ENCODE results near the gene GGPS1.
"Not testable (repeated sequence)": the region's sequence is repeated elsewhere in the genome, so short reads cannot be mapped to it uniquely, and the experiment has no call there.

The GGPS1 gene

GRCh38 chr1:235328271-235329138 is at the start of gene GGPS1:
Gene GGPS1 (plus strand): TSS chr1:235328570. CDS start chr1:235335265, 6,695 bp downstream.
- peak; percentile 100 for DNase-seq (ENCODE audit: low read depth in 2 of 2)

DNA sequence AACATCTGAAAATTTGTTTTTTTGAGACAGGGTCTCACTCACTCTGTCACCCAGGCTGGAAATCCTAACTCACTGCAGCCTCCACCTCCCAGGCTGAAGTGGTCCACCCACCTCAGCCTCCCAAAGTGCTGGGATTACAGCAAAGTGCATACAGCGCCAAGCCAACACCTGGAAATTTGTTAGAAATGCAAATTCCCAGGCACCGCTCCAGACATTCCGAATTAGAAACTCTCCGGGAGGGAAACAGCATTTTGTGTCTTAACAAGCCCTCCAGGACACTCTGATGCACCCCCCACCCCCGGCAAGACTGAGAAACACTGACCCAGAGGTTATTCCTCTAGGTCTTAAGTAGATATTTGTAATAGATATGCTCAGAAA is 49.5 kb upstream of the GGPS1 start:
- no peak for DNase-seq (ENCODE audit: low read depth in 2 of 2)

DNA sequence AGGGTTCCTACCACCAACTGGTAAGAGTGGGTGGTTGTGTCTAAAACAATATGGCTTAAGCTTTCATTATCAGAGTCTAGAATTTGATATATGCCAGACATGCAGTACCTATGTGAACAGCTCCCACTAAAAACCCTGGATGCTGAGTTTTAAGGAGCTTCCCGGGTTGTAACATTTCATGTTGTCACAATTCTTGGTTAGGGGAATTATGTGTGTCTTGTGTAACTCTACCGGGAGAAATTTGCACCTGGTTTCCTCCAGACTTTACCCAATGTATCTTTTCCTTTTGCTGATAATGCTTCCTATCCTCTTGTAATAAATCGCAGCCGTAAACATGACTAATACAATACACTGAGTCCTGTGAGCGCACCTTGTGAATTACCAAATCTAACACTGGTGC is 48.7 kb upstream of the GGPS1 start:
- no peak for DNase-seq (ENCODE audit: low read depth in 2 of 2)

DNA sequence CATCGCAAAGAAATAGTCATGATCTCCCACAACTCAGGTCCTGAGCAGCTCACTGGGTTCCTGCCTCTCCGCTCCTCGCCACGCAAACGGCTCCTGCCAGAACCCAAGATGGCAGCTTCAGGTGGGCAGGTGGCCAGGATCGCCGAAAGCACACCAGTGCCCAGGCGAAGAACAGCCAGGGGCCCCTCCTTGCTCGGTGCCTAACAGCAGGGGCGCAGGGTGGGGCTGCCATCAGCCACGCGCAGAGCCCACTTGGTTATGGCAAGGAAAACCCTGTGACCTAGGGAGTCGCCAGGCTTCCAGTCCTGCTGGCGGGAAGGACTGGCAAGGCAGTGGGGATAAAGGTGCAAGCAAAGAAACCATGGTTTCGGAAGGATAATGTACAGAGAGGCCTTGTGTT is 47.9 kb upstream of the GGPS1 start:
- no peak for DNase-seq (ENCODE audit: low read depth in 2 of 2)

DNA sequence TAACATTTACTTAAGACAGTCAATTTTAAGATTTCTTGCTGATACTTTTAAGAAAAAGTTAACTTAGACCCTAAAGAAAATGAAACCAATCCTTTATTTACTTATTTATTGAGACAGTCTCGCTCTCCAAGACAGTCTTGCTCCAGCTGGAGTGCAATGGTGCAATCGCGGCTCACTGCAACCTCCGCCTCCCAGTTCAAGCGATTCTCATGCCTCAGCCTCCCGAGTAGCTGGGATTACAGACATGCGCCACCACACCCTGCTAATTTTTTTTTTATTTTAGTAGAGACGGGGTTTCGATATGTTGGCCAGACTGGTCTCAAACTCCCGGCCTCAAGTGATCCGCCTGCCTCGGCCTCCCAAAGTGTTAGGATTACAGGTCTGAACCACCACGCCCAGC is 44.7 kb upstream of the GGPS1 start:
- DNase-seq (ENCODE audit: low read depth in 2 of 2) = not testable (repeated sequence)

GRCh38 chr1:235284231-235284769 is 44.1 kb upstream of the GGPS1 start:
- no peak for DNase-seq (ENCODE audit: low read depth in 2 of 2)

DNA sequence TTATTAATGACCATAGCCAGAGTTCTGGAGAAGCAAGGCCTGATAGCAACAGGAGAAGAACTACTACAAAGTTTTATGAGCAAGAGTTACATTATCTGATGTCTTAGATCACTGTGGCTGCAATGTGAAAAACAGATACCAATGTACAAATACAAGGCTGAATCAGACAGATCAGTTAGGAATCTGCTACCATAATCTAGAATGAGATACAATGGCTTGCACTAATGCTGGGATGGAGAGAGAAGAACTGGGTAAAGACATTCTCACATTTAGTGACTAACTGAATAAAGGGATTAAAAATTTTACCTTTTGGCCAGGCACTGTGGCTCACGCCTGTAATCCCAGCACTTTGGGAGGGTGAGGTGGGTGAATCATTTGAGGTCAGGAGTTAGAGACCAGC is 41.7 kb upstream of the GGPS1 start:
- no peak for DNase-seq (ENCODE audit: low read depth in 2 of 2)

GRCh38 chr1:235287208-235287882 is 41.0 kb upstream of the GGPS1 start:
- DNase-seq (ENCODE audit: low read depth in 2 of 2) = no peak

DNA sequence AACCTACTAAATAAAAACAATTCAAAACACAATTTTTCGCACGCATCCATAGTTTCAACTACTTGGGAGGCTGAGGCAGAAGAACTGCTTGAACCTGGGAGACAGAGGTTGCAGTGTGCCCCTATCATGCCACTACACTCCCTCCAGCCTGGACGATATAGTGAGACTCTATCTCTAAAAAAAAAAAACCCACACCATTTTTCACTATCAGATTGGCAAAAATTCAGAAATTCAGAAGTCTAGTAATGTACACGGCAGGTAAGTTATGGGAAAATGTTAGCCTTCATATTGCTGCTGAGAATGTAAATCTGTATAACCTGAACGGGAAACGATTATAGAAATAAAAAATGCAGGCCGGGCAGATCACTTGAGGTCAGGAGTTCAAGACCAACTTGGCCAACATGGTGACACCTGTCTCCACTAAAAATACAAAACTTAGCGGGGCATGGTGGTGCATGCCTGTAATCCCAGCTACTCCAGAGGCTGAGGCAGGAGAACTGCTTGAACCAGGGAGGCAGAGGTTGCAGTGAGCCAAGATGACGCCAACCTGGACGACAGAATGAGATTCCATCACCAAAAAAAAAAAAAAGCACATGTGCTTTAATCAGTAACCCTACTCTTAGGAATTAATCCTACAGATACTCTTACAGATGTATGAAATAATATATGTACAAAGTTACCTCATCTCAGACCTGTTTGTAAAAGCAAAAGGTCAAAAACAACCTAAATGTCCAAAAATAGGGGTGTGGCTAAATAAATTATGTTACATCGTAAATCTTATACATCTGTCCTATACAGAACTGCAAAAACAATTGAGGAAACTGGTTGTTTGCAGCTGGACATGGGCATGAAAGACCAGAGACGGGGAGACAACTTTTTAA is 38.3 kb upstream of the GGPS1 start:
- no peak for DNase-seq (ENCODE audit: low read depth in 2 of 2)

DNA sequence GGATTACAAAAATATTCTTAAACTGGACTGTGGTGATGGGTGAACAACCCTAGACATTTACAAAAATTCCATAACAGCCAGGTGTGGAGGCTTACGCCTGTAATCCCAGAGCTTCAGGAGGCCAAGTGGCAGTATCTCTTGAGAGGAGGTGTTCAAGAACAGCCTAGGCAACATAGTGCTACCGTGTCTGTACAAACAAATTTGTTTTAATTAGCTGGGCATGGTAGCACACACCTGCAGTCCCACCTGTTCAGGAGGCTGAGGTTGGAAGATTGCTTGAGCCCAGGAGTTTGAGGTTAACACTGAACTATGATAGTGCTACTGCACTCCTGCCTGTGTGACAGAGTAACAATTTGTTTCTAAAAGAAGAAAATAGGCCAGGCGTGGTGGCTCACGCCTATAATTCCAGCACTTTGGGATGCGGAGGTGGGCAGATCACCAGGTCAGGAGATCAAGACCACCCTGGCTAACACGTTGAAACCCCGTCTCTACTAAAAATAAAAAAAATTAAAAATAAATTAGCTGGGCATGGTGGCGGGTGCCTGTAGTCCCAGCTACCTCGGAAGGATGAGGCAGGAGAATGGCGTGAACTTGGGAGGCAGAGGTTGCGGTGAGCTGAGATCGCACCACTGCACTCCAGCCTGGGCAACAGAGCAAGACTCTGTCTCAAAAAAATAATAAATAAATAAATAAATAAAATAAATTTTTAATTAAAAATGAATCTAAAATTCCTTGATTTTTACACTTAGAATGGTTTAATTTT is 37.4 kb upstream of the GGPS1 start:
- no peak for DNase-seq (ENCODE audit: low read depth in 2 of 2)

- DNase-seq (ENCODE audit: low read depth in 2 of 2) = no peak
Observed at GRCh38 chr1:235291599-235292091, 36.7 kb upstream of the GGPS1 start.

DNA sequence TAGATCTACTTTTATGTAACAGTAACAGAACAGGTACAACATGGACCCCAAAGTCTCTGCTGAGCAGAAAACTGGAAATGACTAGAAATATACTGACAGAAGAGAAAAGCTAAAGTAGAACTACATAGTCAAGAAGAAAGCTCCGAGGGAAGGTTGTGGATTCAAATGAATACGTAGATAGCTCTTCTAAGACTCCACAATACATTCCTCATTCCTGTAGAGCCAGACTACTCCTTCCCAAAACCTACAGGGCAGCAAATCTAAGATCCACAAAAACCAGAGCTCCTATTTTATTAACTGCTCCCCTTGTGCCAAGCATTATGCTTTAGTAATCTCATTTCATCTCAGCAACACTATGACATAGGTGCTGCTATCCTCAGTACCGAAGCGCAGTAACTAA is 35.6 kb upstream of the GGPS1 start:
- no peak for DNase-seq (ENCODE audit: low read depth in 2 of 2)

- no peak for DNase-seq (ENCODE audit: low read depth in 2 of 2)
Observed at GRCh38 chr1:235293322-235293942, 34.9 kb upstream of the GGPS1 start.

GRCh38 chr1:235295902-235296350 is 32.4 kb upstream of the GGPS1 start:
- no peak for DNase-seq (ENCODE audit: low read depth in 2 of 2)

GRCh38 chr1:235296729-235297128 is 31.6 kb upstream of the GGPS1 start:
- no peak for DNase-seq (ENCODE audit: low read depth in 2 of 2)

GRCh38 chr1:235297579-235297978 is 30.8 kb upstream of the GGPS1 start:
- no peak for DNase-seq (ENCODE audit: low read depth in 2 of 2)

DNA sequence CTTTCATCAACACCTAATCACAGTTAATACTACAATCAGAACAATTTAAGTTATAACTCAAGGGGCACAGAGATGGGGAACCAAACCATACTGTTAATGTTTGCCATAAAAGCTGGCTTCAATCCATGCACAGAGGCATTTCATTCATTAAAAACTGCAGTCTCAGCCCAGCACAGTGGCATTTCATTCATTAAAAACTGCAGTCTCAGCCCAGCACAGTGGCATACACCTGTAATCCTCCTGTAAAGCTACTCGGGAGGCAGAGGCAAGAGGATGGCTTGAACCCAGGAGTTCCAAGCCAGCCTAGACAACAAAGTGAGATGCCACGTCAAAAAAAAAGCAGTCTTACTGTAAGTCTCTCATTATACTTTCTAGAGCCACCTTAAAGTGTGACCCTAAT is 29.6 kb upstream of the GGPS1 start:
- no peak for DNase-seq (ENCODE audit: low read depth in 2 of 2)

- no peak for DNase-seq (ENCODE audit: low read depth in 2 of 2)
Observed at GRCh38 chr1:235299169-235299858, 29.1 kb upstream of the GGPS1 start.

- DNase-seq (ENCODE audit: low read depth in 2 of 2) = no peak
Observed at GRCh38 chr1:235302143-235302542, 26.2 kb upstream of the GGPS1 start.

Data from fibroblast of skin of left biceps (primary cell).